HCT116 (cell line): ENCODE data around the gene PSMG3. TPM values are rescaled to one million over a fixed set of nuclear protein-coding genes. Genes with fewer than 3 reads are reported as not detected.

ENCODE experiments used
- ATAC-seq: fragments of 200-7000 bp; cut with Tn5 transposase; 2 replicates; pipeline ENCODE4 v1.9.1; 2020; ENCODE audit warnings: mild to moderate bottlenecking, moderate library complexity
- BruUV-seq: library from RNA; stranded (reverse); fragments of 400-500 nt; replicated peaks from 2 replicates; lab custom pipeline; 2021; lab: Mats Ljungman, UMichigan
- CTCF ChIA-PET: fragments of 300-600 bp; sonication (Branson Sonifier 250); formaldehyde crosslinking; loops from one replicate; lab custom pipeline; 2021; ENCODE audit warnings: antibody characterized with exemption; lab: Charles Lee
- POLR2A ChIA-PET: fragments of 300-600, 350-600 bp; sonication (Branson Sonifier 250); formaldehyde crosslinking; loops from one replicate; lab custom pipeline; 2021; ENCODE audit warnings: antibody characterized with exemption; lab: Charles Lee
- RAD21 ChIA-PET, 2 experiments: fragments of 300-600 bp; sonication (Branson Sonifier 250); formaldehyde crosslinking; loops; one replicate each; lab custom pipeline; 2023; ENCODE audit warnings: low total read pairs in 2 of 2; ENCODE audit not compliant: uncharacterized antibody in 2 of 2, unreplicated experiment in 2 of 2, low non-redundant PET in 1 of 2; lab: Charles Lee
- DNase-seq: peaks from one replicate; pipeline ENCODE4 v3.0.0-alpha.2; 2010; ENCODE audit warnings: low read depth, low spot score
- H2AFZ ChIP-seq: fragments of 200-600 bp; shearing (Covaris generic), sonication (generic); 2 replicates; pipeline ENCODE4 v1.6.1; 2017; ENCODE audit warnings: low read depth, mixed run types, mixed read lengths, antibody characterized with exemption, low read length; ENCODE audit not compliant: poor library complexity, severe bottlenecking
- H3K27ac ChIP-seq: 2 replicates; pipeline ENCODE4 v1.5.1; 2012; ENCODE audit warnings: low read depth, low read length
- H3K27me3 ChIP-seq: fragments of 200-600 bp; sonication (generic); 2 replicates; pipeline ENCODE4 v1.6.1; 2016; ENCODE audit warnings: mixed run types, low read length, mixed read lengths; ENCODE audit not compliant: insufficient read depth
- H3K36me3 ChIP-seq, 2 experiments: fragments of 200-500 bp in 1 of 2; fragments of 200-600 bp in 1 of 2; sonication (Bioruptor generic) in 1 of 2; sonication (generic) in 1 of 2; 2 replicates each; pipeline versions ENCODE4 v1.5.1 to v1.6.1; 2014 to 2016; ENCODE audit warnings: low read length in 2 of 2, inconsistent platforms in 1 of 2, mixed read lengths in 1 of 2, mixed run types in 1 of 2; ENCODE audit not compliant: insufficient read depth in 2 of 2, control insufficient read depth in 1 of 2
- H3K4me1 ChIP-seq, 2 experiments: fragments of 200-600 bp in 1 of 2; sonication (generic) in 1 of 2; 2 replicates each; pipeline versions ENCODE4 v1.5.1 to v1.6.1; 2012 to 2017; ENCODE audit warnings: low read length in 2 of 2, inconsistent platforms in 1 of 2, mild to moderate bottlenecking in 1 of 2, mixed read lengths in 1 of 2, mixed run types in 1 of 2, moderate library complexity in 1 of 2; ENCODE audit not compliant: insufficient read depth in 2 of 2, control insufficient read depth in 1 of 2
- H3K4me2 ChIP-seq: fragments of 200-600 bp; sonication (generic); 2 replicates; pipeline ENCODE4 v1.6.1; 2017; ENCODE audit warnings: mixed run types, low read length, mixed read lengths
- H3K4me3 ChIP-seq, 2 experiments: fragments of 200-600 bp in 1 of 2; sonication (generic) in 1 of 2; replicated peaks in 1 of 2; 2 replicates each; pipeline ENCODE4 v1.5.1; 2011 to 2016; ENCODE audit warnings: low read length in 2 of 2, control low read depth in 1 of 2, low read depth in 1 of 2, mild to moderate bottlenecking in 1 of 2, mixed read lengths in 1 of 2, mixed run types in 1 of 2
- H3K79me2 ChIP-seq: fragments of 200-600 bp; sonication (generic); 2 replicates; pipeline ENCODE4 v1.6.1; 2017; ENCODE audit warnings: mild to moderate bottlenecking, mixed run types, low read length, moderate library complexity, mixed read lengths; ENCODE audit not compliant: insufficient read depth
- H3K9ac ChIP-seq: fragments of 200-600 bp; sonication (generic); 2 replicates; pipeline ENCODE4 v1.6.1; 2016; ENCODE audit warnings: low read length, mixed read lengths
- H3K9me2 ChIP-seq: fragments of 200-600 bp; sonication (generic), shearing (Covaris generic); 2 replicates; pipeline ENCODE4 v1.6.1; 2017; ENCODE audit warnings: mixed run types, mild to moderate bottlenecking, moderate library complexity; ENCODE audit not compliant: insufficient read depth
- H3K9me3 ChIP-seq, 2 experiments: fragments of 200-500 bp in 1 of 2; fragments of 200-600 bp in 1 of 2; sonication (Bioruptor generic) in 1 of 2; sonication (generic) in 1 of 2; 2 replicates each; pipeline ENCODE4 v1.6.1; 2014 to 2017; ENCODE audit warnings: low read length in 2 of 2, mixed read lengths in 2 of 2, inconsistent platforms in 1 of 2, low read depth in 1 of 2, mild to moderate bottlenecking in 1 of 2, mixed run types in 1 of 2, moderate library complexity in 1 of 2; ENCODE audit not compliant: control insufficient read depth in 1 of 2, insufficient read depth in 1 of 2
- H4K20me1 ChIP-seq: fragments of 200-600 bp; sonication (generic), shearing (Covaris generic); 2 replicates; pipeline ENCODE4 v1.6.1; 2017; ENCODE audit warnings: mixed run types, mild to moderate bottlenecking, moderate library complexity; ENCODE audit not compliant: insufficient read depth
- CBX3 ChIP-seq: IDR thresholded peaks from 2 replicates; pipeline ENCODE4 v1.6.1; 2012; ENCODE audit warnings: low read depth
- CEBPB ChIP-seq: IDR thresholded peaks from 2 replicates; pipeline ENCODE4 v1.6.1; 2012; ENCODE audit warnings: low read depth
- EGR1 ChIP-seq: IDR thresholded peaks from 2 replicates; pipeline ENCODE4 v1.6.1; 2012; ENCODE audit warnings: low read depth
- ELF1 ChIP-seq: IDR thresholded peaks from 2 replicates; pipeline ENCODE4 v1.6.1; 2012; ENCODE audit warnings: low read depth, borderline replicate concordance
- EZH2 ChIP-seq: fragments of 200-600 bp; sonication (generic); IDR thresholded peaks from 2 replicates; pipeline ENCODE4 v1.6.1; 2017; ENCODE audit warnings: antibody characterized with exemption, mixed run types
- EZH2phosphoT487 ChIP-seq: fragments of 200-600 bp; IDR thresholded peaks from 2 replicates; pipeline ENCODE4 v1.6.1; 2018; ENCODE audit warnings: antibody characterized with exemption, borderline replicate concordance
- FOSL1 ChIP-seq: IDR thresholded peaks from 2 replicates; pipeline ENCODE4 v1.6.1; 2012; ENCODE audit warnings: low read depth
- JUND ChIP-seq: IDR thresholded peaks from 2 replicates; pipeline ENCODE4 v1.6.1; 2012
- MAX ChIP-seq: IDR thresholded peaks from 2 replicates; pipeline ENCODE4 v1.6.1; 2012
- POLR2A ChIP-seq: IDR thresholded peaks from 2 replicates; pipeline ENCODE4 v1.7.0; 2011; ENCODE audit warnings: borderline replicate concordance; ENCODE audit not compliant: insufficient read depth, insufficient read length; ENCODE audit errors: extremely low read depth
- REST ChIP-seq: IDR thresholded peaks from 2 replicates; pipeline ENCODE4 v1.6.1; 2012; ENCODE audit warnings: low read depth
- SIN3A ChIP-seq: IDR thresholded peaks from 2 replicates; pipeline ENCODE4 v1.6.1; 2012; ENCODE audit warnings: low read depth
- SP1 ChIP-seq: IDR thresholded peaks from 2 replicates; pipeline ENCODE4 v1.6.1; 2012; ENCODE audit warnings: low read depth
- SRF ChIP-seq: IDR thresholded peaks from 2 replicates; pipeline ENCODE4 v1.6.1; 2012; ENCODE audit warnings: low read depth
- TCF7L2 ChIP-seq: IDR thresholded peaks from 2 replicates; pipeline ENCODE4 v1.7.0; 2011; ENCODE audit warnings: borderline replicate concordance, inconsistent platforms; ENCODE audit not compliant: insufficient read depth, insufficient read length; ENCODE audit errors: extremely low read depth
- ZFX ChIP-seq: fragments of 450-650 bp; IDR thresholded peaks from 2 replicates; pipeline ENCODE4 v1.6.1; 2017
- intact Hi-C: fragments of 100-400 bp; cut with micrococcal nuclease; formaldehyde crosslinking; loops from 2 replicates; pipeline ENCODE4 v1.10.0; 2022
- total RNA-seq: library from RNA; stranded (reverse); gene quantifications from one replicate; pipeline ENCODE4 v1.2.1, GENCODE V29; 2021; ENCODE audit not compliant: unreplicated experiment

PSMG3 gene
- total RNA-seq, 1 experiment from 2014 or later = 60.9 TPM

GRCh38 chr7:1569016-1569415 is 816 bp downstream of the PSMG3 start:
- peak overlapping the region; percentile 98 for H3K27ac ChIP-seq
- POLR2A ChIA-PET = interaction anchor here (0.8 kb wide), 1 partner anchor 1251 kb away, joined by 3 read pairs; no protein-coding TSS in a partner anchor

GRCh38 chr7:1567896-1568510 is 1.8 kb downstream of the PSMG3 start:
- ChIA-PET CTCF (no interaction called here), POLR2A (no interaction called here), RAD21 (no interaction called here)
- no peaks in the 10 kb centered on the region for H4K20me1 ChIP-seq
- H3K9ac ChIP-seq = peak overlapping the region; percentile 96
- H3K27me3 ChIP-seq = no peaks in the 10 kb centered on the region
- intact Hi-C loops = no loop called here
- BruUV-seq = no TSS peak
- H3K4me3 ChIP-seq = peak overlapping the region; percentile 93 to 95
- H3K4me1 ChIP-seq = peaks cover 48 to 62% of the 10 kb centered on the region in 2 experiments
- no peaks in the 10 kb centered on the region; a peak in 1 of 4 replicates for H3K36me3 ChIP-seq
- DNase-seq (no peak), ATAC-seq (no peak)
- H3K9me2 ChIP-seq = no peaks in the 10 kb centered on the region
- H3K4me2 ChIP-seq = peak overlapping the region; percentile 93
- no peak overlapping the region for H2AFZ ChIP-seq
- peak overlapping the region; percentile 98 for H3K27ac ChIP-seq
- peaks cover 34% of the 10 kb centered on the region for H3K79me2 ChIP-seq
- H3K9me3 ChIP-seq = no peaks in the 10 kb centered on the region
- TF ChIP-seq FOSL1 (no peak), REST (no peak), SRF (no peak), EZH2phosphoT487 (no peak), ZFX (no peak), TCF7L2 (no peak), SIN3A (no peak), SP1 (no peak), MAX (no peak), EZH2 (no peak), EGR1 (no peak), POLR2A (no peak)

More at GRCh38 chr7:1569016-1569415, 816 bp downstream of the PSMG3 start:
- RAD21 ChIA-PET = no interaction called here
- Histone ChIP-seq H3K36me3 (no peaks in the 10 kb centered on the region; a peak in 1 of 4 replicates), H3K4me1 (peaks cover 47 to 59% of the 10 kb centered on the region in 2 experiments), H2AFZ (no peak overlapping the region), H3K9me3 (no peaks in the 10 kb centered on the region), H3K9me2 (no peaks in the 10 kb centered on the region), H3K27me3 (no peaks in the 10 kb centered on the region), H3K4me2 (peak overlapping the region; percentile 93), H3K79me2 (peaks cover 34% of the 10 kb centered on the region), H3K4me3 (peak overlapping the region; percentile 93 to 95), H4K20me1 (no peaks in the 10 kb centered on the region), H3K9ac (peak overlapping the region; percentile 96)
- DNase-seq = no peak
- BruUV-seq = TSS peak; percentile 88
- TF ChIP-seq SP1 = no peak
- TF ChIP-seq MAX = no peak
- no peak for TF ChIP-seq CBX3
- no peak for TF ChIP-seq CEBPB
- TF ChIP-seq EGR1 = no peak
- TF ChIP-seq ELF1 = no peak
- no peak for TF ChIP-seq SIN3A
- TF ChIP-seq JUND = no peak
- ATAC-seq = peak; percentile 24
- CTCF ChIA-PET = no interaction called here
- intact Hi-C loops = no loop called here
